Measurements from ENCODE around the gene PLCB4.

DNA sequence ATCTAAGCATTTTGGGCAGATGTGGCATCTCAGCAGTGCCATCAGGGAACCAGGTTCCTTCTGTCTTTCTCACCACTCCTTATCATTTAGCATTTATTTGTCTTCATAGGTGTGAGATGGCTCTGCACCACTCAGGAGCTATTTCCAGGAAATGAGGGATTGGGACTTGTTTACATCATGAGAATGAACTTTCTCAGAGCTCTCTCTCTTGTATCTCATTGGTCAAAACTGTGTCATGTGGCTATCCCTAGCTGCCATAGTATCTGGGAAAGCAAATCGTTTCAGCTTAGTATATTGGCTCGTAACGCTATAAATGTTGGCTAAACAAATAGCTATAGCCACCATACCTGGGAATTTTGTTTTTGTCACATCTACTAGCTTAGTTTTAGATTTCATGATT is 23.8 kb downstream of the PLCB4 start:
- TF ChIP-seq, protein P1, sequence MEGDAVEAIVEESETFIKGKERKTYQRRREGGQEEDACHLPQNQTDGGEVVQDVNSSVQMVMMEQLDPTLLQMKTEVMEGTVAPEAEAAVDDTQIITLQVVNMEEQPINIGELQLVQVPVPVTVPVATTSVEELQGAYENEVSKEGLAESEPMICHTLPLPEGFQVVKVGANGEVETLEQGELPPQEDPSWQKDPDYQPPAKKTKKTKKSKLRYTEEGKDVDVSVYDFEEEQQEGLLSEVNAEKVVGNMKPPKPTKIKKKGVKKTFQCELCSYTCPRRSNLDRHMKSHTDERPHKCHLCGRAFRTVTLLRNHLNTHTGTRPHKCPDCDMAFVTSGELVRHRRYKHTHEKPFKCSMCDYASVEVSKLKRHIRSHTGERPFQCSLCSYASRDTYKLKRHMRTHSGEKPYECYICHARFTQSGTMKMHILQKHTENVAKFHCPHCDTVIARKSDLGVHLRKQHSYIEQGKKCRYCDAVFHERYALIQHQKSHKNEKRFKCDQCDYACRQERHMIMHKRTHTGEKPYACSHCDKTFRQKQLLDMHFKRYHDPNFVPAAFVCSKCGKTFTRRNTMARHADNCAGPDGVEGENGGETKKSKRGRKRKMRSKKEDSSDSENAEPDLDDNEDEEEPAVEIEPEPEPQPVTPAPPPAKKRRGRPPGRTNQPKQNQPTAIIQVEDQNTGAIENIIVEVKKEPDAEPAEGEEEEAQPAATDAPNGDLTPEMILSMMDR (IDR thresholded peaks at IDR 0.05) = no peak
- no peak for TF ChIP-seq POLR2A (IDR thresholded peaks at IDR 0.05)

Measured in adrenal gland (tissue), 5 donors.